ENCODE measurements around the gene EPHB1.

Gene EPHB1

GRCh38 chr3:134817297-134817696, 22.2 kb downstream of the EPHB1 start:
- TF ChIP-seq CTCF (IDR thresholded peaks at IDR 0.05; ENCODE audit: extremely low read depth, missing control alignments) = no peak
- no peak for DNase-seq (ENCODE audit: low spot score)

- TF ChIP-seq CTCF (IDR thresholded peaks at IDR 0.05; ENCODE audit: extremely low read depth, missing control alignments) = no peak
Measured at GRCh38 chr3:134820994-134821393, 25.9 kb downstream of the EPHB1 start.

GRCh38 chr3:134822090-134822489, 27.0 kb downstream of the EPHB1 start:
- DNase-seq (ENCODE audit: low spot score) = no peak
- no peak for TF ChIP-seq CTCF (IDR thresholded peaks at IDR 0.05; ENCODE audit: extremely low read depth, missing control alignments)

More at GRCh38 chr3:134820994-134821393, 25.9 kb downstream of the EPHB1 start:
- DNase-seq (ENCODE audit: low spot score) = no peak

GRCh38 chr3:134823679-134824078, 28.6 kb downstream of the EPHB1 start:
- DNase-seq (ENCODE audit: low spot score) = no peak
- no peak for TF ChIP-seq CTCF (IDR thresholded peaks at IDR 0.05; ENCODE audit: extremely low read depth, missing control alignments)

GRCh38 chr3:134824791-134825190, 29.7 kb downstream of the EPHB1 start:
- DNase-seq (ENCODE audit: low spot score) = no peak
- TF ChIP-seq CTCF (IDR thresholded peaks at IDR 0.05; ENCODE audit: extremely low read depth, missing control alignments) = no peak

DNA sequence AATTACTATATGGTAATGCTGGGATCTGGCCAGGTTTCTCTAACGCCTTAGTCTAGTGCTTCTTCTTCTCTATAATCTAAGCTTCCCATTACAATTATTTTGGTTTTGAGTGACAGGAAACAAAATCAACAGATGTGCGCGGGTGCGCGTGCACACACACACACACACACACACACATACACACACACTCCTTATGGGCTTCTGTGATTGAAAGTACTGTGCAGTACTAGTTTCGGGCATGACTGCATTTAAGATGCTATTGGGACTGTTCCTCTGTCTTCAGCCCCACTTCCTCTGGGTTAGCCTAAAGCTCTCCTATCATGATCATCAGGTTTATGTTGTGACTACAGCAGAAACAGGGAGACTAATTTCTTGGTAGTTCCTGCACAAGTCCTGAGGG, 32.2 kb downstream of the EPHB1 start:
- TF ChIP-seq CTCF (IDR thresholded peaks at IDR 0.05; ENCODE audit: extremely low read depth, missing control alignments) = no peak
- no peak for DNase-seq (ENCODE audit: low spot score)

DNA sequence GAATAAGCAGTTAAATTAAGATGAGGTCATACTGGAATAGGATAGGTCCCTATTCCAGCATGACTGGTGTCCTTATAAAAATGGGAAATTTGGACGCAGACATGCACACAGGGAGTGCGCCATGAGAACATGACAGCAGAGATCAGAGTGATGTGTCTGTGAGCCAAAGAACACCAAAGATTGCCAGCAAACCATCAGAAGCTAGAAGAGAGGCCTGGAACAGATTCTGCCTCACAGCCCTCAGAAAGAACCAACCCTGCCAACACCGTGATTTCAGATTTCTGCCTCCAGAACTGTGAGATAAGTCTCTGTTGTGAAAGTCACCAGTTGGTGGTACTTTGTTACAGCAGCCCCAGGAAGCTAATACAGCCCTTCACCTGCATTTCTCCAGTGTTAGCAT, 34.7 kb downstream of the EPHB1 start:
- no peak for DNase-seq (ENCODE audit: low spot score)
- no peak for TF ChIP-seq CTCF (IDR thresholded peaks at IDR 0.05; ENCODE audit: extremely low read depth, missing control alignments)

Measured in GM20000 (cell line).